ENCODE data around the gene FUT1.
"Not testable (repeated sequence)": the region's sequence is repeated elsewhere in the genome, so short reads cannot be mapped to it uniquely, and the experiment has no call there.

The FUT1 gene

DNA sequence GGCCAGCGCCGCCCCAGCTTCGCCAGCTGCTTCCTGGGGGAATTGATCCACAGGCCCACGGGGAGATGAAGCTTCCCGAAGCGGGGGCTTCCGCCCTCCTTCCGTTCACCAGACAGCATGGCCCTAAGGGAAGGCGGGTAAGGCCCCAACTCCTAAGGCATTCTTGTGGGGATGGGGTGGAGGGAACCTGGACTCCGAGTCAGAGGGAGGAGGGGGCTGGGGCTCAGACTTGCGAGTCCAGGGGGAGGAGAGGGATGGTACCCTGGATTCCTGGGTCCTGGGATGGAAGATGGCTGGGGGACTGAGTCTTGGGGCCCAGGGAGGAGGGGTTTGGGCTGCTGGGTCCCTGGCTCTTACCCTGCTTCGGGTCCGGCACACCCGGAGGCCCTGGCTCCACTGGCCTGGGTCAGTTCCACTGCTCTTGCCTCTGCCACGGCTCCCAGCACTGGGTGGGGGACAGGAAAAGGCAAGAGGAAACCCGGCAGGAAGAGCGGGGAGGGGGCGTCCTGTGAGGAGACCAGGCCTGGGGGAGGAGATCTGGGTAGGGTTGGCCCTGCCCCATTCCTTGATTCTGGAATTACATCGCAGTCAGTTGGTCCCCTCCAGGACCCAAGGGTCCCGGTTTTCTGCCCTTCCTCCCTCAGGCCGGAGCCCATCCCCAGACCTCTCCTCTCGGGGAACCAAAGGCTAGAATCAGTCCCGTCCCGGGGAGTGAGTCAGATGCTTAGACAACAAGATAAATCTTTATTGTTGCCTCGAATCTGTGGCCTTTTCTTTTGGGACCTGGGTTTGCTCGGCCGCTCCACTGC is 12.1 kb downstream of the FUT1 start, which contains the start of gene RASIP1:
Gene RASIP1 (minus strand): TSS at position 447 of the 809 bp plus-strand sequence. CDS start 328 bp downstream, at position 119.
- no peak for DNase-seq

- DNase-seq = no peak
These were observed 12.9 kb downstream of the FUT1 start for GRCh38 chr19:48739404-48740163.

GRCh38 chr19:48738557-48739403 is 13.7 kb downstream of the FUT1 start:
- peak; percentile 93 for DNase-seq

- DNase-seq = no peak
These were observed 15.0 kb downstream of the FUT1 start for GRCh38 chr19:48737360-48737998.

DNA sequence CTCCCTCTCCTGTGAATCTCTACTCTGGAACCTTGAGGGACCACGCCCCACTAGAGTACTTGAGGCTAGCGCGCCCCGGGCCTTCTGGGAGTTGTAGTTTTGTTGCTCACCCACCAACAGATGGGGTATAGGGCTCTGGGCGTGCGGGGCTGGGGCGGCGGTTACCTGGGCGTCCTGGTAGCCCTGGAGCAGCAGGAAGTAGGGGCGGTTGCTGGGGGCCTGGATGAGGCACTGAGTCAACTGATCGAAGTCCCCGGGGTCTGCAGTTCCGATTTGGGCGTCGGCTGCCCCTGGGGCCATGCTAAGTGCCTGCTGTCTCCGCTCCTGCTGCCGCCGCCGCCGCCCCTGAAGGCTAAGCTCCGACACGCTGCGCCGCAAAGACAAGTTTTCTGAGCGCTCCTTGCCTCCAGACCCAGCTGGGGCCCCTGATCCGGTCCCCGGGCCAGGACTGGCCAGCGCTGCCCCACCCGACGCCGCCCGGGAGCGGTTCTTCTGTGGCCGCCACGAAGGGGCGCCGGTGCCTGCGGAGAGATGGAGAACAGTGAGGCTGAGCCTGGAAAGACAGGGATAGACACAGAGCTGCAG is 17.3 kb downstream of the FUT1 start:
- DNase-seq = no peak

- no peak for DNase-seq
These were observed 17.8 kb downstream of the FUT1 start for GRCh38 chr19:48734625-48735024.

DNA sequence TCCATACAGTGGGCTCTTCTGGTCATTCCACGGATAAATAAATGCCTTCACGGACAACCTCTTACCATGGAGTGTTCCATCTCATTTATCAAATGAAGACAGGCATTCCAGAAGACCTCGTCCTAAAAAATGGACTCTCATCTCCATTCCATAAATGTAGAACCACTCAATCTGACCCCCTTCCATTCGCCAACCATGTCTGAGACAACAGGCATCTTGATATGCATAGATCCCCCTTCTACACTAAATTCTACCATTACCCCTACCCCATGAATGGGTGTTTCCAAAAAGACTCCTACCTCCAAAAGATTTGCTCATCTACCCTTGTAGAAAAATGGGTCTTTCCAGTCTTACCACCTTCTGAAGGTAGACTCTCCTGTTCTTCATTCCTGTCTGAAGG is 21.0 kb downstream of the FUT1 start:
- no peak for DNase-seq

DNA sequence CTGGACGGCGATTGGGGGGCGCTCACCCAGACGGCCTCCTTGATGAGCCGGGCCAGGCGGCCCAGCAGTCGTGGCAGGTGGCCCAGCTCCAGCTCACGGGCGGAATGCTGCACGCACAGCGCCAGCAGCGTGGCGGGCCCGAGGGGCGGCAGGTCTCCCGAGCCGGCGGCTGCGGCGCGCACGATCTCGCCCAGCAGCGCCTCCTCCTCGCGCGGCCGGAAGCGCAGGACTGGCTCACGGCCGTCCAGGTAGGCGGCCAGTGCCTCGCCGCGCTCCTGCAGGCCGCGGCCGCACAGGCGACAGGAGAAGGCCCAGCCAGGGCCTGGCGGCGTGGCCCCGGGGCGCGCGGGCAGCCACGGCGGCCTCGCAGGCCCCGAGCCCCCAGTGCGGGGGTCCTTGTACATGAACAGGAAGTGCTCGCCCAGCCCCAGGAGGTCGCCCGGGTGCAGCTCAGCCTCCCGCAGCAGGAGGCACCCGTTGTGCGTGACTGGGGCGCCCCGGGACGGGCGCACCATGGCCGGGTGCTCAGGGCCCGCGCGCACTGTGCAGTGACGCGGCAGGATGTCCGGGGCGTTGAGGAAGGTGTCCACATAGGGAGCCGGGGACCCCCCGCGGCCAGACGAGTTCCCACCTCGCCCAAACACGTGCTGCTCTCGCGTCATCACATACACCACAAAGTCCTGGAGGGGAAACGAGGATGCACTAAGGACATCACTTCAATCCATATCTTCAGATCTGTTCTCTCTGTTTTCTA is 23.4 kb downstream of the FUT1 start:
- DNase-seq = no peak

DNA sequence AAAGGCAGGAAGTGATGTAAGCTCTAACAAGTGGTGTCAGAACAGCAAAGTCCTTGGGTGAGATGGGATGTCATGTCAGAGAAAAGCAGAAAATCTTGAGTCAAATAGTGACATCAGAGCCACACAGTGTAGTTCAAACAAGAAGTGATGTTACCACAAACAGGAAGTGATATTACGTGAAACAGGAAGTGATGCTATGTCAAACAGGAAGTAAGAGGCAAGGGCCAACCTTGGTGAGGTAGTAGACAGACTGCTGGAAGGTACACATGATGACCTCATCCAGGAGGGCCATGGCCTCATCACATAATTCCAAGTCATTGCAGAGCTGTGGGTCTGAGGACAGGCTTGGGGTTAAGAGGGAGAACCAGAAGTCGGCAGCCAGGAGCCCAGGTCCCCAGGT is 25.9 kb downstream of the FUT1 start:
- DNase-seq = peak; percentile 53

GRCh38 chr19:48724796-48725753 is 27.4 kb downstream of the FUT1 start:
- DNase-seq = peak; percentile 81

- no peak for DNase-seq
These were observed 30.2 kb downstream of the FUT1 start for GRCh38 chr19:48722196-48722708.

DNA sequence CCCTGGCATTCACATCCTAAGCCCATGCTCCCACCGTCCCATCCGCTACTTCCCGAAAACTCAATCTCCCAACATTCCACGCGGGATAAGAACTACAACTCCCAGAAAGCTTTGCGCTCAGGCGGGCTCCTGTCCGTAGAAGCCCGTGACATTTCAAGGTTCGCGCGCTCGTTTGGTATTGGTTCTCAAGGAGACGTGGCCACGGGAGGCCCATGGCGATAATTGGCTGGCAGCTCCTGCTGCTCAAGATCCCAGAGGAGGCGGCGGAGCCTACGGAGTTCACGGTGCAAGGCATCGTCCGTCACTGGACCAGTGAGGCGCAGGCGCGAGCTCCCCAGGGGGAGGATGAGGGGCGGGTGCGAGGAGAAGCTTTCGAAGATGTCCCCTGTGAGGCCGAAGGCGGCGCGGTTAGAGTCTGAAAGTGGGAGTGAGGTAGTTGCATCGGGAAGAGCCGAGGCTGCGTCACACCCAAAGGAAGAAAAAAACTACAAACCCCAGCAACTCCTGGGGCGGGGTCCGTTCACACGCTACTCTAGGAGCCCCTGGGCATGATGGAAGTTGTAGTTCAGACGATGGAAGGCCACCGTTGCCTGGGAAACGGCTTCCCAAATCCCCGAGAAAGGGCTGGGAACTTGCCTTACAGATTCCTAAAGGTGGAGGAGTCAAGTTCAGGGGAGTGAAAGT is 31.7 kb downstream of the FUT1 start:
- DNase-seq = peak; percentile 97

- DNase-seq = no peak
These were observed 32.2 kb downstream of the FUT1 start for GRCh38 chr19:48720251-48720612.

DNA sequence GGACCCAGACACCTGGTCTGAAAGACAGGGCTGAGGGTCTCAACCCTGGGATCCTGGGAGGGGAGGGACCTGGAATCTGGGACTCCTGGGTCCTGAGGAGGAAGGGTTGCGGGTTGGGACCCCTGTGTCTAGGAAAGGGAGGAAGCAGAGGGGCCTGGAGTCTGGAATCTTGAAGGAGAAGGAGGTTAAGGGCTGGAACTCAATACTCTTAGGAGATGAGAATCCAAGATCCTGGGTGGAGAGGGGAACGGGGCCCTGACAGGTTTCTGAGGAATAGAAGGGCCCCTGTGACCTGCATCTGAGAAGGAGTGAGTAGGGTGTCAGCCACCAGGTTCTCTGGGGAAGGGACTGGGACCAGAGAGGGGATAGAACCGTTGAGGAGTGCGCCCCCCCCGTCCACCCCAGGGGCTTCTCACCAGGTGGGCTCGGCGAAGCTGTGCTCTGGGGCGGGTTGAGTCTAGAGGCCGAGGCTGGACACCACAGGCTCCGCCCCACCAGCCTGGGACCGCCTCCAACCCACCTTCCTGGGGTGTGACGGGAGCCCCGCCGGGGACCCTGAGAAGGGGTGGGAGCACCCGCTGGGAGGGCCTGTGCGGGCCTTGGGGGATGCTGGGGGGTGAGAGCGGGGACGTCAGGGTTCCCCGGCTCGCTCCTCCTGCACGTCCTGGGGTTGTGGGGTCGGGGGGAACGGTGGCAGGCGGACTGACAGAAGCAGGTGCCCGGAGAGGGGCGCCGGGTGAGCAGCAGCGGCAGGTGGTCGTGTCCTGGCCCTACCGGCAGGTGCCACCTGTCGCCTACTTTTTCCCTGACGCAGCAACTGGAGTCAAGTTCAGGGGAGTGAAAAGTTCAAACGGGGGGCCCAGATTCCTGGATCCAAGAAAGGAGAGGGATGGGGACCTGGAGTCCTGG is 32.9 kb downstream of the FUT1 start, which contains the start of gene MAMSTR:
Gene MAMSTR (minus strand): TSS at position 463 of the 909 bp plus-strand sequence. CDS start 694 bp downstream, outside the sequence.
- no peak for DNase-seq

GRCh38 chr19:48718711-48719231 is 33.7 kb downstream of the FUT1 start:
- no peak for DNase-seq

GRCh38 chr19:48718106-48718505 is 34.3 kb downstream of the FUT1 start:
- not testable (repeated sequence) for DNase-seq

DNA sequence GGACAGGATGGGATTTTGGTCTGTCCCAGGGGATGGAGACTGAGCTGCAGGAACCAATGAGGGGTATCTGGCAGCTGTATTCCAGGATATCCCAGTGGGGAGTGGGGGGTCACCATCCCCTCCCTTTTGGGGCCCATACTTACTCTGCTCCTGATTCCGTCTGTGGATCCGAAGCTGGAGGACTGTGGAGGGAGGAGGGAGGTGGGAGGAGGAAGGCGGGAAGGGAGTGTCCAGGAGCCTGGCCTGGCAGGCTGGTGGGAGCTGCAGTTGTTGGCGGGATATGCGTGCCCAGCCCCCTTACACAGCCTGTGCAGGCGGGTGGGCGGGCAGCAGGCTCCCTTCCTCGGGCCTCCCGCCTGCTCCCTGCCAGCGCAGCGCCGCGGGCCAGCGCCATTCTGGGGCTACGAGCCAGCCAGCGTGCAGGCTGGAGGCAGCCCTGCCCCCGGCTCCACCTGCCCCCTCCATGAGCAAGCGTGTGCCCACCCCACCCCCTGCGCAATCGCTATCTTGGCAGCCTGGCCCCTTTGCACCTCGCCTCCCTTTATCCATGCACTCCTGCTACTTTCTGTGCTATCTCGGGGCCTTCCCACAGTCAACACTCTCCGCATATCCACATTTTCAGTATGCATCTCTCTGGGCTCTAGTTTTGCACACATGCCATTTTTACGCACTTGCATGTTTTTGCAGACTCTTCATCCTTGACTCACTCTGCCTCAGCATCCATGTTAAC is 35.7 kb downstream of the FUT1 start:
- DNase-seq = no peak
